Activated effector memory CD4-positive, alpha-beta T cell treated with anti-CD3 and anti-CD28 coated beads, Interleukin-2, amount 50 U/mL, for 16 hours (primary cell): ENCODE results near the gene CMTM8.

Experiments
- DNase-seq: peaks from one replicate; pipeline ENCODE4 v3.0.0-alpha.2; 2020

CMTM8 gene

DNA sequence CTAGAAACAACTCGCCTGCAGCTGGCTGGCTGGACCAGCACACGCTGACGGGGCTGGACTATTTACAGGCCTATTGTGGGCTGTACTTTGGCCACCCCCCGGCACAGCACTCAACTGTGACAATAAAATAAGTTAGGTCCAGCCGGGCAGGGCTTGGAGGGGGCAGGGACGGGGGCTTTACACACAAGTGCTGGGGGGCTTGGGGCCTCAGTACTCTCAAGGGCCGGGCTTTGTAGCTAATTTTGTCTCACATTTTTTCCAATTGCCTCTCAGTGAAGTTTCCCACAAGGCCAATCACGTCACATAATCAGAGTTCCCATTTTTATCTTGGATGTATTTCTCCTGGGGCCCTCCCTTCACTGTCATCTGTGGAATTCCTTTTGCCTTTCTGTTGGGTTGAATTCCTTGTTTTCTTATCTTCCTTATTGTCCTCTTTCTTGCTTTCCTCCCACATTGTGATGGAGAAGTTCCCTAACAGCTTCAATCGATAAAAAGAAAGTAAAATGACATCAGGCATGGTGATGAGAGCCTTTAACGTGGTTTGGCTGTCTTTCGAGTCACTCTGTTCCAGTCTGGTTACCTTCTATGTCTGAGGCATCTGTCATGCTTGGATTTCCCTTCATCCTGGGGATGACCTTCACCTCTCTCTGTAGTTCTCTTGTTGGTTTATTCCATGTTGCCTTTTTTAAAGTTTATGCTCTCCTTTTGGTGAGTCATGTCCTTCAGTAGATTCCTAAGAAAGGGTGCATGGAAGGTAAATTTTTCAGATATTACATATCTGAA is 109.1 kb downstream of the CMTM8 start:
- no peak for DNase-seq

DNA sequence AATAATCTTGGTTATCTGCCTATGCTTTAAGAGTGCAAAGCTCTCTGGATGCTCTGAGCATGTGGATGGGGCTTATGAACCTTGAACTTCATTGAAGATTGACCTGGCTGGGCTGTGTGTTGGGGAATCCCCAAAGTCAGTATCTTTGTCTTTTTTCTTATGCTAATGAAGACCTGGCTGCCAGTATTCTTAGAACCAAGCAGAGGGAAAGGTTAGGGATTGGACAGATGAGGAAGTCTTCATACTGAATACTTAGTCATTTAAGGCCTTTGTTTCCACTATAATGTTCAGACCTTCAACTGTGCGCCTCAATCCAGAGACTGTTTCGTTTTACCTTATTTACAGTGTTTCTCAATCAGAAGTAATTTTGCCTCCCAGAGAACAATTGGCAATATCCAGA is 110.7 kb downstream of the CMTM8 start:
- no peak for DNase-seq

DNA sequence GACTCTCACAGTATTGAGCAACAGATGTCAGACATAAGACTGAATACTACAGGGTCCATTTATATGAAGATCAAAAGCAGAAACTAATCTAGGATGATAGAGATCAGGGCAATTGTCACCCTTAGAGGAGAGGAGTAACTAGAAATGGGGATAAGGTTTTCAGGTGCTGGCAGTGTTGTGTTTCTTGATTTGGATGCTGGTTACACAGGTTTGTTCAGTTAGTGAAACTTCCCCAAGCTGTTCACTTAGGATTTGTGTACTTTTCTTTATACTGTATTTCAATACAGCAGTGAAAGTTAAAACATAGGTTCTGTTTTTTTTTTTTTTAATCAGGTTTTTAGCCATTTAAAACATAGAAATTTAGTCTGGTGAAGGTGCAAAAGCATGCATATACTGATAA is 114.1 kb downstream of the CMTM8 start:
- no peak for DNase-seq

DNA sequence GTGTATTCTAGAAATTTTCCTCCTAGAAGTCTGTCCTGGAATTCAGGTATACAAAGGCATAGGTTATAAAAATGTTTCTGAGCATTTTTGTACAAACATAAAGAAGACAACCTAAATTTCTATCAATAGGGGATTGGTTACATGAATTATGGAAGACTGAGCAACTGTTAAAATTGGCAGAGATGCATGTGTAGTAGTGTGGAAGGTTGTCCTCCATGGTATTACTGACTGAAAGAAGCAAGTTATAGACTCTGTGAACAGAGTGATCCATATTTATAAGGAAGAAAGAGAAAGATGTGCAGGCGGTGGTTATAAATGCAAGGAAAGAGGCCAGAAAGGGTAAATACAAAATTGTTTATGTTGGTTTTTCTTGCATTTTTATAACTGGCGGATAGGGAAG is 114.9 kb downstream of the CMTM8 start:
- no peak for DNase-seq

DNA sequence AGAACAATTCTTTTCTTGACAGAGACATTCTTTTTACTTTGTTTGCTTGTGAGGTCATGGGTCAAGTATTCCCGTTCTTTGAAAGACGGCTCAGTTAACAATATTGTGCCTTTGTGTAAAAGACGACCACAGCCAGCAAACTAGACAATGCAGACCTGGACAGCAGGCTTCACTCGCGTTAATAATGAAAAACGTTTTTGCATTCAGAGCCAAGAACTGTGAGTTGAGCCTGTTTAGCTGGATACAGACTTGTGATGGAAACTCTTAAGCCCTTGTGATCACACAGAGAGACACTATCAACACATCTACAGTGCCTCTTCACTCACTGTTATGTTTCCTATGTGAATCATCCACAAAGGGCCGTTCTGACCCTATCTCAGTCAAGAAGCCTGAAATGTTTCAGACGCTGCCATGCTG is 115.9 kb downstream of the CMTM8 start:
- DNase-seq: no peak

DNA sequence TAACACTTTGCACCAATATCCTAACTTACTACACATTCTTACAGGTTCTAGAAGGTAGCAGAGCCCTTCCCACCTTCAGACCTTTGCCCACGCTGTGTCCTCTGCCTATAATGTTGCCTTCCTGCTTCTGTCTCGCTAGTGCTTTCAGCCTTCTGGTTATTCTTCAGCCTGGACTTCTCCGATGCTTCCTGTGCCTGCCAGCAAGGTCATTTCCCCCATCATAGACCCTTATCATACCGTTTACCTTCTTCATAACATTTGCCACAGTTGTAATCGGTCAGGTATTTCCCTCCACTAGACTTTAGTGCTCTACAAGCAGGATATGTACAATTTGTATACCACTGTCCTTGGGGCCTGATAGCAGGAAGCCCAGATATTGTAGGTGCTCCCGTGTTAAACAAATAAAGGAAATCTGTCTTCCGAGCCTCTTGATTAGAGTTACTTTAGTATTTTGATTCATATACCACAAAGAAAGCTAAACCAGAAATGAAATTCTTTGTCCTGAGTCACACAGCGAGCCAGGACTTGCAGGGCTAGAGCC is 117.3 kb downstream of the CMTM8 start:
- DNase-seq: no peak

DNA sequence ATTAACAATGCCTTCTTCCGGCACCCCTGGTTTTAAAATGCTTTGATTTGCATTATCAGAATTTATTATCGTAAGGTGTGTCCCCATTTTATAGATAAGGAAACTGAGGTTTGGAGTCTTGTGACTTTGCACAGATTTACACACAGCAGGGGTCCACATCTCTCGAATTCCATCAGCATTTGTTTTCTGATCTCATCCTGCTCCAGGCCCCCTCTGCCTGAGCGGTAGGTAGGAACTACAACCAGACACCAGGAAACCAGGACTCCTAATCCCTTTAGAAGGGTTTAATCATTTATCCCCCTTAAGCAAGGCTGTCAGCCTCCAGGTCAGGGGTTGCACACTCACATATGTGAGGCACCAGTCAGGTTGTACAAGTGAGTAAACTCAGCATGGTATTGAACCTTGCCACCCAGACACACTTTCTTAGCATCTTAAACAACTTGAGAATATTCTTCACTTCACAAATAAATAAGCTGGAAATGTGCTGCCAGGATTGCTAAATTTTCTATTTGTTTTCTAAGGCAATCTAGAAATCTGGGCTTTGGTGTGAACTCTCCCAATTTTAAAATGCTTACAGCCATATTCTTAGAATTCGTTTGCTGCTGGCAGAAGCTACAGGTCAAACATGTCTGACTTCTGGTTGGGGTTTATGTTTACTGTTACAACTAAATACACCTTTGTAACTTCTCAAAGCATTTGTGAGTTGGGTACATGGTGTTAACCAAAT is 121.4 kb downstream of the CMTM8 start:
- no peak for DNase-seq

DNA sequence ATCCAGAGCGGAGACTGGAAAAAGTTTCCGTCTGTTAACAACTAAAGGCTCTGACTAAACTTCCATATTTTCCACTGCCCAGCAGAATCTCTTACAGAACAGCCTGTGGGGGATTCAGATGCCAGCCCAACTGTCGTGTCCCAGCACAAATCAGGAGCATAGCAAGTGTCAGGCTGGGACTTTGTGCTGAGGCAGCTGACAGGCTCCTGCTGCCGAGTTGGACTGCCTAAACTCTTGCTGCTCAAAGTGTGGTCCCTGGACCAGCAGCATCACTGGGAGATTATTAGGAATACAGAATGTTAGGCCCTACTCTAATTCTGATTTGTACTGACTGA is 122.0 kb downstream of the CMTM8 start:
- DNase-seq: no peak

DNA sequence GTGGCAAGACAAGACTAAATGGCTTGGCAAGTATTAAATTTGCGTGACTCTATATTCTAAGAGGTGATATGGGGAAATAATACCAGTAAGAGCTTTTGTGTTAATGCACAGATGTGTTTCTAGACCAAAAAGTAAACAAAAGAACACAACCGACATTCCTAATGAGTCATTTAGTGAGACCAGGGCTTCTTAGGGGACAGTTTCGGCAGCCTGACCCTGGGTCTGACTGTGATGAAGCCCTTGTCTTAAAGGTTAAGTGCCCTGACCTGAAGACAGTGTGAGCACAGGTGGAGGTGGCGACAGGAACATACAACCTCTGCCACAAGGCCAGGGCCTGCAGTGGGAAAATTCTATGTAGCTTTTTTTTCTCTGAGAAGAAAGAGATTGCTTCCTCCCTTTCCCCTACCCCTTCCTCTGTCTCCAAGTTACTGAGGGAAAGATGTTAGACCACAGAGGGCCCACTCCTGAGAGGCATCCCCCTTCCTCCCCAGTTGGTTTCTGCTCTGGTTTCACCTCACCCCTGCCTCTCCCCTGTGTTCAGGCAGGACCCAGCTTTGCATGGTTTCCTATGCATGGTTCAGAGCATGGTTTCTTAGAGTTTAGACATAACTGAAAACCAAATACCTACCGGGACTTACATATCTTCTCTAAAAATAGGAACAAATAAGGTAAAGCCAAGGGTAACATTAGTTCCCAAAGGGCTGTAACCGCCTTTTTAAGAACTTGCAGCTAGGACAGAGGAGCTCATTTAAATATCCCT is 128.3 kb downstream of the CMTM8 start:
- DNase-seq: no peak

DNA sequence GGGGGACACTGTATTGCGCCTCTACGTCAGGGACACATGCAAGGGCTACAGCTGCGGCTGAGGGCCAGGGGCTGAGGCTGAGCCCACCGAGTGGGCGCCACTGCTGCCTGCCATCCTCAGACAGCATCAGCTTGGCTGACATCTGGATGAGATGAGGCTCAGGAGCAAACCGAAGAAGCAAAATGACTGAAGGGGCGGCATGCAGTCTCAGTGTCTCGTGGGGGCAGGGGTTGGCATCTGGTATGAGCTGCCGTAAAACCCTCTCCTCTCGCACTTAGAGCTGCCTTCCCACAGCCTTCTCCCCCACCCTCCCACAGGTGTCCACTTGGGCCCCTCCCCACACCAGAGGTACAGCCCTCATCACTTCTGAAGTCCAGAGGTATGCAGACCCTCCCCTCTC is 129.0 kb downstream of the CMTM8 start:
- DNase-seq: no peak

DNA sequence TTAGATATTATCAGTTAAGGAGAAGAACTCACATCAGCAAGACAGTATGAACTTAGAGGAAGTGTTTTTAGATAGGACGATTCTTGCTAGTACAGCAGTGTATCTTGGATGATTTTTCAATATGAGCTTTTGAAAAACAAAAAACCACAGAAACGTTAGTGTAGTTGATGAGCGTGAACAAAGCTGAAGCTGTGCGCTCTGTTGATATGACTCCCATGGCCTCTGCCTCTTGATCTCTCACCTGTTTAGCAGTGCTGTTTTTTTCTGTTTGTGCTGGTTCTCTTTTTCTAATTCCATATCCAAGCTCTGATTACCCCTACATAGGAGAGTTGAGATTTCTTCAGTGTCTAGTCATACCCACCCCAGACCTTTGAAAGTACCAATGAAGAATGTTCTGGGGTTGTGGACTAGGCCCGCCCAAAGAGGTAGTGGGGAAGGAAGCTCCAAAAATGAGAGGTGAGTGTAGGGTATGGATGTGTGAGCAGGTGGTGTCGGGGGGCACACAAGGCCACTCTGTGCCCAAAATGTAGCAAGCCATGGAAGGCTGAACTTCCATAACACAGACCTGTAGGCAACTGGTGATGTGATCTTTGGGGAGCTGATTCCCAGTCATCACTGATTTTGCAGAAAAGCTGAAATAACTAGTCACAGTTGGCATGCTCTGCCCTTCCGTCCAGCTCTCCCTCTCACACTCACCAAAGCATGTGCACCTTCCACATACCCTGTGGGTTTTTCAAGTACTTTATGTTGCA is 133.2 kb downstream of the CMTM8 start:
- no peak for DNase-seq

DNA sequence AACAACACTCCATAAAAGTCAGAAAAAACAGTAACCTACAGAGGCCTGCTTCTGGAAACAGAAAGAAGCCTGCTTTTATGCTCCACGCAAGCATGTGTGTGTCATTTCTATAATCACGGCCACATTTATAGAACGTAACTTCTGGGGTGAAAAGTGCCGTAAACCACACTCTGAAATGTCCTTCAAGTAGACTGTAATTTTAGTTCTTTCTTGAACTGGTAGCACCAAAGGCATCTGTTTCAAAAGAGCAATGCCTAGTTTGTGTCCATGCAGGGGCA is 133.7 kb downstream of the CMTM8 start:
- no peak for DNase-seq

DNA sequence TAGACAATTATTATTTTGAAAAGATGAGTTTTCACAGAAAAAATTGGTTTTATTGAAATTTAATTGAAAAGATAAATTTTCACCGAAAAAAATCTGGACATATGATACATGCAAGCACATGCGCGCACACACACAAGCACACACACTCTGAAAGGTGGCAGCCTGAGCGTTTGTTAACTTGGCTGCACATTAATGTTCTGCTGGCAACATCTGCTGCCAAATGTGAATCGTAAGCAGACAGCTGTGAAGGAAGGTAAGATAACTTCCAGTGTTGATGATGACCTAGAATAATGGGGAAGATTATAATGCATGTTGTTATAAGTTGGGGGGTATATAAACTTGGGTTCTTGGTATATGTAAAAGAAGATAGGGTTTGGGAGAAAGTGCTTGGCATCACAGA is 134.8 kb downstream of the CMTM8 start:
- DNase-seq: no peak

DNA sequence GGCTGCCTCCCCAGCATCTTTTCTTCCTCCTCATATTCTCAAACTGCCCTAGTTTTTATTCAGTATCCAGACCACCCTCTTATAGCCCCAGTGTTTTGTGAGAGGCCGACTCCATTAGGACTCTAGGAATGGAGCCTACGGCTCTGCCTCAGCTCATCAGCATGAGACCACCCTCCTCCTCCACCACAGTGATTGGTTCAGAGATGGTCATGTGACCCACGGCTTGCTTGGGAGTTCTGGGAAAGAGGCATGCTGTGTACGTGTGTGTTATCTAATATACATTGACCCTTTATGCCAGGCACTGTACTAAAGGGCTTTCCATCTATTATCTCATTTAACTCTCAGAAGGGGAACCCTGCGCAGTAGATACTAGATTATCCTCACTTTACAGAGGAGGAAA is 135.4 kb downstream of the CMTM8 start:
- DNase-seq: no peak

DNA sequence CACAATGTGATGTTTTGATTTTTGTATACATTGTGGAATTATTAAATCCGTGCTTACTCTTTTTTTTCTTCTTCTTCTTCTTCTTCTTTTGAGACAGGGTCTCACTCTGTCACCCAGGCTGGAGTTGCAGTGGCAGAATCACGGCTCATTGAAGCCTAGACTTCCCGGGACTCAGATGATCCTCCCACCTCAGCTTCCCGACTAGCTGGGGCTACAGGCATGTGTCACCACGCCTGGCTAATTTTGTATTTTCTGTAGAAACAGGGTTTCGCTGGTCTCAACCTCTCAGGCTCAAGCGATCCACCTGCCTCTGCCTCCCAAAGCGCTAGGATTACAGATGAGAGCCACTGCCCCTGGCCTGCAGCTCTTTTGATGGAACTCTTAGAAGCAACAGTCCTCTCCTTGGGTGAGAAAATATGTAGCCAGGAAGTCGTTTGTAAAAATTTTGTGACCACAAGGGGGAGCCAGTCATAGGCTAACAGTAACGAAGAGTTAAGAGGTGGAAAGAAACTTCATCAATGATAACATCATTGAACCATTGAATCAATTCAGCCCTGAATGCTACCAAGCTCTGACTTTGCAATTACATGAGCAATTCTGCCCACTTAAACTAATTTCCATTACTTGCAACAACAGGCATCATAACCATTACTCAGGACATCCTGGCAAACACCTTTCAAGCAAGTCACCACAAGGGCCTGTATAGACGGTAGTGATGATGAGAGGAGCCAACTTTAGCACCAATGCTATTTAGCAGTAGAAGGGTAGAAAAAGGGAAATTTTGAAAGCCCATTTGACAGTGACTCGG is 136.5 kb downstream of the CMTM8 start:
- DNase-seq: peak; percentile 70

DNA sequence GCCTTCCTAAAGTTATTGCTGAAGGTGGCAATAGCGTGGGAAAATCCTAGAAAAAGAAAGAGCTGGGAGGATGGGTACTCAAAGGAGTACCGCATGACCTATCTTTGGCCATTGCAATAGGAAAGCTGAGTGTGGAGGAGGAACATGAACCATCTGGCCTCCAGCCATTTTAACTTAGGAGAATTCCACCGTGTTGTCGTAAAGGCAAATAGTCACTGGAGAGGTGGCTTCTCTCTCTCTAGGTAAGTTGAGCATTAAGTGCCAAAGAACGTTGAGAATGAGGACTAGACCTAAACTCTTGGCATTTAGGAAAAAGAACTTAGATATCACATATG is 137.1 kb downstream of the CMTM8 start:
- DNase-seq: no peak

DNA sequence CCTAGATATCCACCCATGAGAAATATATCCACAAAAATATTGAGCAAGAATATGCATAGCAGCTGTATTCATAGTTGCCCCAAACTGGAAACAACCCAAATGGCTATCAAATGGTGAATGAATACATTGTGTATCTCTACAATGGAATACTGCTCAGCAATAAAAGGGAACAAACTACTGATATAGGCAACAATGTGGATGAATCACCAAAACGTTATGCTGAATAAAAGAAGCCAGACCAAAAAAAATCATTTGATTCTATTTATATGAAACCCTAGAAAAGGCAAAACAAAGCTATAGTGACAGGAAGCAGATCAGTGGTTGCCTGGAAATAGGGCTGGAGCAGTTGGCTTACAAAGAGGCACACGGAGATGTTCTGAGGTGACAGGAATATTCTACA is 137.6 kb downstream of the CMTM8 start:
- DNase-seq: no peak

DNA sequence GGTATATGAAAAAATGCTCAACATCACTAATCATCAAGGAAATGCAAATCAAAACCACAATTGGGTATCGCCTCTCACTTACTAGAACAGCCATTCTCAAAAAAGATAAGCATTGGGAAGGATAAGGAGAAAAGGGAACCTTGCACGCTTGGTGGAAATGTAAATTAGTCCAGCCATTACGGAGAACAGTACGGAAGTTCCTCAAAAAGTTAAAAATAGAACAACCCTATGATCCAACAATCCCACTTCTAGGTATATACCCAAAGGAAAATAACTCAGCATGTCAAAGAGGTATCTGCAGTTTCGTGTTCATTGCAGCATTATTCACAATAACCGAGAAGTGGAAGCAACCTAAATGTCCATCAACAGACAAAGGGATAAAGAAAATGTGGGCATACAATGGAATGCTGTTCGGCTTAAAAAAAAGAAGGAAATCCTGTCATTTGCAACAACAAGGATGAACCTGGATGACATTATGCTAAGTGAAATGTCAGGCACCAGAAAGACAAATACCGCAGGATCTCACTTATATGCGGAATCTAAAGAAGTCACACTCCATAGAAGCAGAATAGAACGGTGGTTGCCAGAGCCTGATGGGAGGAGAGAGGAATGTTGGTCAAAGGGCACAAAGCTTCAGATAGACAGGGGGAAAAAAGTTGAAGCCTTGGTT is 141.5 kb downstream of the CMTM8 start:
- DNase-seq: no peak

DNA sequence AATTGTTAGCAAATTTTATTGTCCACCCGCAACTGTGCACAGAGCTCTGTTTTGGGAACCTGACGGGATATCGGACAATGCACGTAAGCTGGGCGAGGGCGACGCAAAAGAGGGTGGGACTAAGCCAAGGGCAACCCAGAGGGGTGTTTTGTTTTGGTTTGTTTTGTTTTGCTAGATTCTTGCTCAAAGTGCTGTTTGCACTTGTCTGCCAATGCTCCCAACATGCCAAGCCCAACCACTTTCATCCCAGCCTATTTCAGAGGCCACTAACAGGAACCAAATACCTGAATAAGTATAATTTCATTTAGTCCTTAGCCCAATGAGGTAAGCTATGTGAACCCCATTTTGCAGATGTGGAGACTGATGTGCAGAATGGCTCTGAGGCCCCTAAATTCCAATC is 143.4 kb downstream of the CMTM8 start:
- no peak for DNase-seq

DNA sequence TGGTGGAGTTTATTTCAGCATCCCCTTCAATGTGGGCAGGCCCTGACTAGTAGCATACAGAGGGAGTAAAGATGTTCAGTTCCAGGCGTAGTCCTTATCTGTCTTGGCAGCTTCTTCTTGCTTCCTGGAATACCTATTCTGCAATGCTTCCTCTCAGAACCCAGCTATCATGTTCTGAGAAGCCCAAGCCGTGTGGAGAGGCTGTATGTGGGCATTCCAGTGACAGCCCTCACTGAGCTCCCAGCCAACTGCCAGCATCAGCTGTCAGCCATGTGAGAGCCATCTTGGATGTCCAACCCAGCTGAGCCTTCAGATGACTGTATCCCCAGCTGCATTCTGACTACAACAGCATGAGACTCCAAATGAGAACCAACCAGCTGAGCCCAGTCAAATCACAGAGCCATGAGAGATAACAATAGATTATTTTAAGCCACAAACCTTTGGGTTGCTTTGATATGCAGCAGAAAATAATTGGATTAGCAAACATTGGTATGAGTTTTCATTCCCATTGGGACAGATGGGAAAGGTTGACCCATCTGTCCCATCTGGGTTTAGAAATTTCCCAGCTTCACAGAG is 144.7 kb downstream of the CMTM8 start:
- DNase-seq: no peak

DNA sequence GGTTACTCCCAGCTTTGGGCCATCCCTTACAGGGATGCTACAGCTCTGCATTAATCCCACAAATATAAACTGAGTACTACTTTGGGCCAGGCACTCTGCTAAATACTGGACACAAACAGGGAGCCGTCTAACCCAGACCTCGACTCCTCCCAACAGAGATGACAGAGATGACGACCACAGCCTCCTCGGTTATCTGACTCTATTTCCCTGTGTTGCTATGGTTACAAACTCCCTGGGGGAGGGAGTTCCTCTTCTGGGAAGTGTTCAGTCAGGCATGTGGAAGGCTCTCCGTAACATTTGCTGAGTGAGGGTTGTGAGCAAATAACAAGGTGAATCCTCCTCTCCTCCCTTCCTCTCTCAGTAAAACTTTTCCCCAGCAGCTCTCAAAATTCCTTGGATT is 146.5 kb downstream of the CMTM8 start:
- DNase-seq: no peak

DNA sequence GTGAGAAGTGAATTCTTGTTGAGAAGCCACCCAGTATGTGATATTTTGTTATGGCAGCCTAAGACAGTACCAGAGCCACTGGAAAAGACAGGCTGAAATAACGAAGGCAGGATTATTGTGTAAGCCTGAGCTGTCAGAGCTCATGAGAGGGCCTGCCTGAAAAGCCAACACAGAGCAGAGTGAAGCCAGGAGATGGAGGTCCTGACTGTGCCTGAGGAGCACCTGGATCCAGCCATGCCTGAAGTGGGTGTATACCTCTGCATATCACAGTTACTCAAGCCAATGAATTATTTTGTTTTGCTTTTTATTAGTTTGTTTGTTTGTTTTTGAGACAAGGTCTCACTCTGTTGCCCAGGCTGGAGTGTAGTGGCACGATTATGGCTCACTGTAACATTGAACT is 149.0 kb downstream of the CMTM8 start:
- DNase-seq: no peak
